GM13976 (cell line): ENCODE data around the gene PTAR1.

Experiments
- DNase-seq: peaks from one replicate; pipeline ENCODE4 v3.0.0; 2012; ENCODE audit warnings: low spot score
- CTCF ChIP-seq: IDR thresholded peaks from 2 replicates; pipeline ENCODE4 v1.5.1; 2012; ENCODE audit warnings: borderline replicate concordance, mild to moderate bottlenecking; ENCODE audit not compliant: insufficient read depth; ENCODE audit errors: extremely low read depth, missing control alignments, control extremely low read depth
- in situ Hi-C: fragments of 300-500 bp; cut with MboI; formaldehyde crosslinking; loops from one replicate; pipeline ENCODE4 v1.12.0; 2022; ENCODE audit warnings: low sequenced_read_pairs, mixed read lengths, inconsistent platforms; ENCODE audit not compliant: unreplicated experiment

PTAR1 gene

GRCh38 chr9:69755205-69755604 lies 4.6 kb downstream of the PTAR1 start:
- TF ChIP-seq CTCF, result no peak
- no peak for DNase-seq
- in situ Hi-C loops, result no loop called here

GRCh38 chr9:69753830-69754229 lies 6.0 kb downstream of the PTAR1 start:
- no peak for DNase-seq
- in situ Hi-C loops, result no loop called here

GRCh38 chr9:69750085-69750484 lies 9.7 kb downstream of the PTAR1 start:
- in situ Hi-C loops, result no loop called here
- no peak for DNase-seq
- no peak for TF ChIP-seq CTCF

More at GRCh38 chr9:69753830-69754229, 6.0 kb downstream of the PTAR1 start:
- TF ChIP-seq CTCF, result no peak

- in situ Hi-C loops, result no loop called here
- no peak for TF ChIP-seq CTCF
- no peak for DNase-seq
Observed at GRCh38 chr9:69748304-69748703, 11.5 kb downstream of the PTAR1 start.

GRCh38 chr9:69746859-69747560 lies 12.8 kb downstream of the PTAR1 start:
- no peak for DNase-seq
- TF ChIP-seq CTCF, result no peak
- in situ Hi-C loops, result no loop called here

- no peak for TF ChIP-seq CTCF
- DNase-seq, result no peak
- in situ Hi-C loops, result no loop called here
Observed at GRCh38 chr9:69745716-69746437, 13.9 kb downstream of the PTAR1 start.
